ENCODE results near the gene LTA4H. TPM values are rescaled to one million over a fixed set of nuclear protein-coding genes. Genes with fewer than 3 reads are reported as not detected.

Gene LTA4H
- total and polyA plus RNA-seq, 2 of the 4 experiments (the other 2 are of a cell fraction), result 41.0 to 43.3 TPM

Other genes starting within 250 kb of the LTA4H start
- gene NTN4, start 244.8 kb downstream of the LTA4H start, total RNA-seq (2012; rRNA removed), result 38.6 and 56.6 TPM in 2 replicates
- 41.9 and 54.6 TPM in 2 replicates for gene NTN4, start 244.8 kb downstream of the LTA4H start, polyA plus RNA-seq (2012; rRNA removed)
- 5.0 and 16.1 TPM in 2 replicates for gene SNRPF, start 176.6 kb downstream of the LTA4H start, total RNA-seq (2012; rRNA removed)
- gene SNRPF, start 176.6 kb downstream of the LTA4H start, polyA plus RNA-seq (2012; rRNA removed), result 27.4 and 27.9 TPM in 2 replicates
- gene CCDC38, start 93.0 kb downstream of the LTA4H start, total RNA-seq (2012; rRNA removed), result not detected in 2 replicates
- gene CCDC38, start 93.0 kb downstream of the LTA4H start, polyA plus RNA-seq (2012; rRNA removed), result not detected in 2 replicates
- under 0.01 TPM in 1 of 2 replicates, not detected in the other for gene AMDHD1, start 92.3 kb downstream of the LTA4H start, total RNA-seq (2012; rRNA removed)
- gene AMDHD1, start 92.3 kb downstream of the LTA4H start, polyA plus RNA-seq (2012; rRNA removed), result not detected in 2 replicates
- gene HAL, start 39.2 kb downstream of the LTA4H start, total RNA-seq (2012; rRNA removed), result under 0.01 and 0.56 TPM in 2 replicates
- 0.02 TPM in 1 of 2 replicates, not detected in the other for gene HAL, start 39.2 kb downstream of the LTA4H start, polyA plus RNA-seq (2012; rRNA removed)
- gene ELK3, start 158.8 kb upstream of the LTA4H start, total RNA-seq (2012; rRNA removed), result 14.5 and 20.0 TPM in 2 replicates
- 27.5 and 35.7 TPM in 2 replicates for gene ELK3, start 158.8 kb upstream of the LTA4H start, polyA plus RNA-seq (2012; rRNA removed)

All from IMR-90 (cell line).